Gastrocnemius medialis (tissue), 4 donors: ENCODE data around the gene INPP4B. TPM values are rescaled to one million over a fixed set of nuclear protein-coding genes. Genes with fewer than 3 reads are reported as not detected.

Source experiments
- ATAC-seq, 2 donors: fragments of 150-250 bp; one replicate each; pipeline ENCODE4 v1.9.1; 2016
- DNase-seq, 2 donors: peaks; one replicate each; pipeline ENCODE4 v3.0.0-alpha.2; 2019
- H3K27ac ChIP-seq, 4 donors: fragments of 200-600 bp; sonication (generic); 1 replicate in 1 of 4; 2 replicates in 3 of 4; pipeline ENCODE4 v1.5.1; 2016 to 2018; ENCODE audit warnings: mild to moderate bottlenecking in 2 of 4, moderate library complexity in 1 of 4
- H3K27me3 ChIP-seq, 3 donors: fragments of 200-600 bp; sonication (generic) in 2 of 3; 1 replicate in 1 of 3; 2 replicates in 2 of 3; pipeline versions ENCODE4 v1.5.1 to v1.6.0; 2016 to 2019; ENCODE audit warnings: mild to moderate bottlenecking in 1 of 3, moderate library complexity in 1 of 3
- H3K36me3 ChIP-seq, 2 donors: fragments of 200-600 bp; sonication (generic) in 1 of 2; one replicate each; pipeline ENCODE4 v1.5.1; 2017 to 2018
- H3K4me1 ChIP-seq, 2 donors: fragments of 200-600 bp; sonication (generic) in 1 of 2; one replicate each; pipeline ENCODE4 v1.5.1; 2016 to 2017; ENCODE audit warnings: mild to moderate bottlenecking in 2 of 2
- H3K4me3 ChIP-seq, 4 donors: fragments of 200-600 bp; sonication (generic) in 3 of 4; 1 replicate in 1 of 4; 2 replicates in 3 of 4; pipeline ENCODE4 v1.5.1; 2016 to 2019; ENCODE audit warnings: mild to moderate bottlenecking in 2 of 4
- H3K9me3 ChIP-seq, 3 donors: fragments of 200-600 bp; sonication (generic) in 2 of 3; 1 replicate in 1 of 3; 2 replicates in 2 of 3; pipeline ENCODE4 v1.5.1; 2016 to 2019
- POLR2A ChIP-seq, 2 donors: fragments of 450-650 bp; IDR thresholded peaks; one replicate each; pipeline ENCODE4 v1.6.1; 2017; ENCODE audit warnings: antibody characterized with exemption in 2 of 2, mild to moderate bottlenecking in 2 of 2, moderate library complexity in 2 of 2
- in situ Hi-C, 4 donors: fragments of 200-750 bp; cut with MboI; loops; one replicate each; pipeline versions ENCODE4 v1.15.0 to v1.8.0; 2017; ENCODE audit warnings: low sequenced_read_pairs in 4 of 4
- intact Hi-C: fragments of 100-400 bp; cut with DNase I; formaldehyde crosslinking; loops from one replicate; pipeline ENCODE4 v1.15.1; 2023; ENCODE audit warnings: low total_unique reads
- total RNA-seq, 4 donors: library from RNA; depleted of rRNA; stranded (reverse); fragments of >200 nt; gene quantifications; one replicate each; pipeline versions ENCODE4 v1.1.0 to v1.2.3, GENCODE V29; 2016
- TF ChIP-seq, protein P1 (sequence below), 5 experiments: fragments of 450-650 bp in 3 of 5; fragments of 200-600 bp in 2 of 5; sonication (generic) in 2 of 5; IDR thresholded peaks in 4 of 5; conservative IDR thresholded peaks in 1 of 5; 1 replicate in 4 of 5; 2 replicates in 1 of 5; pipeline ENCODE4 v1.5.1; 2016 to 2019; ENCODE audit warnings: antibody characterized with exemption in 5 of 5, mild to moderate bottlenecking in 3 of 5, moderate library complexity in 3 of 5

The INPP4B gene
- total RNA-seq, 4 donors from 2014 or later = 7.5 to 23.6 (median 9.1) TPM

DNA sequence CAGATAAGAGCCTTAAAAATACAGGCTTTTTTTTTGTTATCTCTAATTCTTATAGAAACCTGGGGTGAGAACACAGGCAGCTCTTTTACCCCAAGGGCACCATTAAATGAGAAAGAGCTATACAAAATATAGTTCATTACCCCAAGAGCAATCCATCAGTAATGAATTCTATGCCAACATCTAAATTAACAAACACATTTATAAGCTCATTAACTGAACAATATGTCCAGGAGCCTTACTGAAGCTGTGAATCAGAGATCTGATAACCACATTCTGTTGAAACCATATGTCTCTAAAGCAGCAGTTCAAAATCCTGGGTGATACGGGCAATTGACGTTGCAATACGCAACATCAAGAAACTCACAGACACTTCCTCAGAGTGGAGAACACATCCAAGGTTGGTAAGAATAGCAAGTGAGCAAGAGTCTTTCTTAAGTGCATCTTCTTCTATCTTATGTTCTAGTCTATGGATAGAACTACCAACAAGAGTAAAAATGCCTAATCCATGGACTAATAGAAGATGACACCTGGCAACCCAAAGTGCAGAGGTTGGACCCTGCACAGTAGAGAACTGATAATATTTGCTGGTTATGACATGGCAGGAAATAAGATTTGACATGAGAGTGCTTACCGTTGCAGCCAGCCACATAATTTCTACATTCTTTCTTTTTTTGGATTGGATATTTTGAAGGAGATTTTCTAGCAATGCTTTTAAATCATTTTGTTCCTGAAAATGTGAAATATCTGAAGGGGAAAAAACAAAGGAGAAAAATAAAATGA is 760.4 kb downstream of the INPP4B start:
- no peak for TF ChIP-seq POLR2A (IDR thresholded peaks at IDR 0.05)
- TF ChIP-seq, protein P1, sequence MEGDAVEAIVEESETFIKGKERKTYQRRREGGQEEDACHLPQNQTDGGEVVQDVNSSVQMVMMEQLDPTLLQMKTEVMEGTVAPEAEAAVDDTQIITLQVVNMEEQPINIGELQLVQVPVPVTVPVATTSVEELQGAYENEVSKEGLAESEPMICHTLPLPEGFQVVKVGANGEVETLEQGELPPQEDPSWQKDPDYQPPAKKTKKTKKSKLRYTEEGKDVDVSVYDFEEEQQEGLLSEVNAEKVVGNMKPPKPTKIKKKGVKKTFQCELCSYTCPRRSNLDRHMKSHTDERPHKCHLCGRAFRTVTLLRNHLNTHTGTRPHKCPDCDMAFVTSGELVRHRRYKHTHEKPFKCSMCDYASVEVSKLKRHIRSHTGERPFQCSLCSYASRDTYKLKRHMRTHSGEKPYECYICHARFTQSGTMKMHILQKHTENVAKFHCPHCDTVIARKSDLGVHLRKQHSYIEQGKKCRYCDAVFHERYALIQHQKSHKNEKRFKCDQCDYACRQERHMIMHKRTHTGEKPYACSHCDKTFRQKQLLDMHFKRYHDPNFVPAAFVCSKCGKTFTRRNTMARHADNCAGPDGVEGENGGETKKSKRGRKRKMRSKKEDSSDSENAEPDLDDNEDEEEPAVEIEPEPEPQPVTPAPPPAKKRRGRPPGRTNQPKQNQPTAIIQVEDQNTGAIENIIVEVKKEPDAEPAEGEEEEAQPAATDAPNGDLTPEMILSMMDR (IDR thresholded peaks at IDR 0.05 in 4 of 5, conservative IDR thresholded peaks at IDR 0.05 in 1 of 5) = no peak
- in situ Hi-C loops = no loop called here
- H3K9me3 ChIP-seq = no peaks in the 10 kb centered on the region
- no peak overlapping the region for H3K27ac ChIP-seq
- DNase-seq (no peak), ATAC-seq (no peak)
- intact Hi-C loops = no loop called here
- peaks cover 0 to 8% of the 10 kb centered on the region in 2 donors for H3K36me3 ChIP-seq
- no peaks in the 10 kb centered on the region for H3K27me3 ChIP-seq
- H3K4me1 ChIP-seq = no peaks in the 10 kb centered on the region
- no peak overlapping the region for H3K4me3 ChIP-seq

DNA sequence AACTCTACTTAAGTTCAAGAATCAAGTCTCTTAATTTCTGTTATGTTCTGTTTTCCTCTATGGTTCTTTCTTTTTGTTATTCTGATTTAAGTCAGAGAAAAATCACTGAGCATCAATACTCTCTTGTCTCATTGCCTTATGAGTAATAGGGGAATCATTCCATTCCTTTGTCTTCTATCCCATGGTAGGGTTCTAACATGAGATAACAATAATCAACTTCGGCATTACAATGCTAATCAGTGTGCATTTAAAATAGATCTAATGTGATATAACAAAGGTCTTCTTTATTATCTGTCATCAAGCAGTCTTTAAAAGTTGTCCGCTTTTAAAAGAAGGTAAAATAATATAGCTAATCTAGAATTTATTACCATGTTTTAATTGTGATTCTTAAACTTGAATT is 762.8 kb downstream of the INPP4B start:
- Histone ChIP-seq H3K36me3 (peaks cover 0 to 8% of the 10 kb centered on the region in 2 donors), H3K9me3 (no peaks in the 10 kb centered on the region), H3K27me3 (no peaks in the 10 kb centered on the region), H3K27ac (no peak overlapping the region), H3K4me3 (no peak overlapping the region), H3K4me1 (no peaks in the 10 kb centered on the region)
- TF ChIP-seq, protein P1 (IDR thresholded peaks at IDR 0.05 in 4 of 5, conservative IDR thresholded peaks at IDR 0.05 in 1 of 5) = no peak
- TF ChIP-seq POLR2A (IDR thresholded peaks at IDR 0.05) = no peak
- in situ Hi-C loops (no loop called here), intact Hi-C loops (no loop called here)
- ATAC-seq = no peak
- DNase-seq = no peak

DNA sequence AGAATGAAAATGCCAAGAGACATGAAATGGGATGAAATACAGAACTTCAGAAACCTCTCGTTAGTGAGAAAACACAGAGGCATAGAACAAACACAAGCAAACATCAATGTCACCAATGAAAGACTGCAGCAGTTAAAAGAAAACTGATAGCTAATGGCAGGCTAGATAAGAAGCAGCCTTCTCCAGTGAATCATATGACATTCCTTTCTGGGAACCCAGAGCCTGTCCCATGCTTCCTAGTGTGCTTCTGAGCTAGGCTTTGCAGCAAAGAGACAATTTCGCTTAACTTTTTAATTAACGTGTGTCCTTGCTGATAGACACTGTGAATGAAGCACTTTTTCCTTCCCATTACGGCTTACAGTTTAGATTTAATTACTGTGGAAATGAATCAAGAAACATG is 765.1 kb downstream of the INPP4B start:
- intact Hi-C loops = no loop called here
- in situ Hi-C loops = no loop called here
- no peak overlapping the region for H3K27ac ChIP-seq
- ATAC-seq = no peak
- H3K4me3 ChIP-seq = no peak overlapping the region
- no peaks in the 10 kb centered on the region for H3K4me1 ChIP-seq
- H3K9me3 ChIP-seq = no peaks in the 10 kb centered on the region
- H3K36me3 ChIP-seq = peaks cover 0 to 8% of the 10 kb centered on the region in 2 donors
- no peak for DNase-seq
- no peaks in the 10 kb centered on the region for H3K27me3 ChIP-seq
- TF ChIP-seq, protein P1 (IDR thresholded peaks at IDR 0.05 in 4 of 5, conservative IDR thresholded peaks at IDR 0.05 in 1 of 5) = no peak
- no peak for TF ChIP-seq POLR2A (IDR thresholded peaks at IDR 0.05)

DNA sequence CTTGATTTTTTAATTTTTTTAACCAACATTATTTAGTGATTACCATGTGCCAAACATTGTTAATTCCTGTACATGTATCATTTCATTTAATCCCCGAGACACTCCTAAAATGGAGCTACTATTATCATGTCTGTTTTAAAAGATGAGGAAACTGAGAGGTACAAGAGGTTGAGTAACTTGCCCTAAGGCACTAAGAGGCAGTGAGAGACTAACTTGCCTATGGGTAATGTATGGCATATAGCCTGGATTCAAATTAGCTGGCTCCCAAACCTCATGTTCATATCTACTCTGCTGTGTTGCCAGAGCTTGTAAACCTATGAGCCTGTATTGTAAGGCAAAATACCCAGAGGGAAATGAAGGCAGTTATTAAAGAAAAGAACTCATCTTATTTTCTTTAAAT is 766.1 kb downstream of the INPP4B start:
- H3K4me3 ChIP-seq = no peak overlapping the region
- in situ Hi-C loops = no loop called here
- no peak for ATAC-seq
- intact Hi-C loops = no loop called here
- no peak overlapping the region for H3K27ac ChIP-seq
- peaks cover 0 to 3% of the 10 kb centered on the region in 2 donors for H3K36me3 ChIP-seq
- no peaks in the 10 kb centered on the region for H3K4me1 ChIP-seq
- no peaks in the 10 kb centered on the region for H3K9me3 ChIP-seq
- DNase-seq = no peak
- H3K27me3 ChIP-seq = no peaks in the 10 kb centered on the region
- TF ChIP-seq, protein P1 (IDR thresholded peaks at IDR 0.05 in 4 of 5, conservative IDR thresholded peaks at IDR 0.05 in 1 of 5) = no peak
- TF ChIP-seq POLR2A (IDR thresholded peaks at IDR 0.05) = no peak
